CD14-positive monocyte (primary cell): Measurements from ENCODE around the gene KCNE1. TPM values are rescaled to one million over a fixed set of nuclear protein-coding genes. Genes with fewer than 3 reads are reported as not detected.
A peak's percentile ranks its signal among the peaks of the same experiment; 100 is the strongest.

ENCODE experiments used
- DNase-seq, 3 donors: peaks; one replicate each; pipeline ENCODE4 v3.0.0-alpha.2; 2011 to 2022
- H2AFZ ChIP-seq: 2 replicates; pipeline ENCODE4 v1.6.0; 2012; ENCODE audit warnings: mild to moderate bottlenecking, low read depth, low read length, inconsistent platforms; ENCODE audit not compliant: insufficient read depth, poor library complexity, severe bottlenecking
- H3K27ac ChIP-seq, 2 donors: 1 replicate in 1 of 2; 2 replicates in 1 of 2; pipeline ENCODE4 v1.5.1; 2012 to 2013; ENCODE audit warnings: low read length in 2 of 2, control low read depth in 1 of 2, inconsistent platforms in 1 of 2, low read depth in 1 of 2, mild to moderate bottlenecking in 1 of 2
- H3K27me3 ChIP-seq, 2 donors: one replicate each; pipeline versions ENCODE4 v1.6.0 to v1.6.1; 2011 to 2013; ENCODE audit warnings: low read length in 2 of 2; ENCODE audit not compliant: control insufficient read depth in 2 of 2, insufficient read depth in 2 of 2
- H3K36me3 ChIP-seq, 2 donors: replicated peaks in 1 of 2; 1 replicate in 1 of 2; 2 replicates in 1 of 2; pipeline versions ENCODE4 v1.5.1 to v1.6.1; 2012 to 2013; ENCODE audit warnings: low read length in 2 of 2, control low read depth in 1 of 2, inconsistent platforms in 1 of 2, mild to moderate bottlenecking in 1 of 2; ENCODE audit not compliant: insufficient read depth in 2 of 2, control insufficient read depth in 1 of 2
- H3K4me1 ChIP-seq, 2 donors: 1 replicate in 1 of 2; 2 replicates in 1 of 2; pipeline versions ENCODE4 v1.5.1 to v1.6.1; 2012 to 2013; ENCODE audit warnings: low read length in 2 of 2, control low read depth in 1 of 2, inconsistent platforms in 1 of 2, mild to moderate bottlenecking in 1 of 2, moderate library complexity in 1 of 2; ENCODE audit not compliant: insufficient read depth in 2 of 2, control insufficient read depth in 1 of 2
- H3K4me2 ChIP-seq: replicated peaks from 2 replicates; pipeline ENCODE3; 2012; ENCODE audit warnings: low read length, moderate library complexity, mild to moderate bottlenecking; ENCODE audit not compliant: poor library complexity, severe bottlenecking; ENCODE audit errors: extremely low read depth
- H3K4me3 ChIP-seq, 3 experiments: fragments of 200-600 bp in 1 of 3; sonication (generic) in 1 of 3; replicated peaks in 1 of 3; 1 replicate in 2 of 3; 2 replicates in 1 of 3; pipeline ENCODE4 v1.5.1; 2011 to 2013; ENCODE audit warnings: low read length in 3 of 3, mild to moderate bottlenecking in 3 of 3, control low read depth in 2 of 3, low read depth in 2 of 3, inconsistent platforms in 1 of 3, moderate library complexity in 1 of 3
- H3K79me2 ChIP-seq: 2 replicates; pipeline ENCODE4 v1.6.0; 2012; ENCODE audit warnings: mild to moderate bottlenecking, control low read depth, inconsistent platforms, low read length, moderate library complexity; ENCODE audit not compliant: insufficient read depth
- H3K9ac ChIP-seq: 2 replicates; pipeline ENCODE4 v1.6.0; 2017; ENCODE audit warnings: low read length, mild to moderate bottlenecking; ENCODE audit not compliant: insufficient read depth, poor library complexity, severe bottlenecking
- H3K9me3 ChIP-seq, 2 donors: replicated peaks in 1 of 2; 1 replicate in 1 of 2; 2 replicates in 1 of 2; pipeline versions ENCODE4 v1.5.1 to v1.6.1; 2012 to 2013; ENCODE audit warnings: low read length in 2 of 2, control low read depth in 1 of 2; ENCODE audit not compliant: control insufficient read depth in 1 of 2, insufficient read depth in 1 of 2
- H4K20me1 ChIP-seq: 2 replicates; pipeline ENCODE4 v1.6.0; 2012; ENCODE audit warnings: mild to moderate bottlenecking, low read length, control low read depth, moderate library complexity; ENCODE audit not compliant: insufficient read depth
- H3K27ac Mint-ChIP-seq, 7 donors: one replicate each; pipeline ENCODE4 v1.8.0; 2020; ENCODE audit warnings: mild to moderate bottlenecking in 7 of 7, mixed read lengths in 7 of 7, moderate library complexity in 6 of 7, inconsistent platforms in 2 of 7
- H3K27me3 Mint-ChIP-seq, 3 donors: one replicate each; pipeline ENCODE4 v1.8.0; 2021 to 2022; ENCODE audit warnings: low read depth in 3 of 3, mild to moderate bottlenecking in 3 of 3, mixed read lengths in 3 of 3, moderate library complexity in 3 of 3, inconsistent platforms in 1 of 3
- H3K36me3 Mint-ChIP-seq, 2 donors: one replicate each; pipeline ENCODE4 v1.8.0; 2020; ENCODE audit warnings: mixed read lengths in 2 of 2, inconsistent platforms in 1 of 2, mild to moderate bottlenecking in 1 of 2
- H3K4me1 Mint-ChIP-seq: one replicate; pipeline ENCODE4 v1.8.0; 2020; ENCODE audit warnings: mild to moderate bottlenecking, mixed read lengths
- H3K4me3 Mint-ChIP-seq, 2 donors: one replicate each; pipeline ENCODE4 v1.8.0; 2020; ENCODE audit warnings: mild to moderate bottlenecking in 2 of 2, mixed read lengths in 2 of 2, moderate library complexity in 1 of 2
- H3K9me3 Mint-ChIP-seq, 7 donors: one replicate each; pipeline ENCODE4 v1.8.0; 2020 to 2022; ENCODE audit warnings: mixed read lengths in 7 of 7, mild to moderate bottlenecking in 6 of 7, moderate library complexity in 6 of 7, inconsistent platforms in 2 of 7
- WGBS: methylation state at CpG from one replicate; pipeline ENCODE4 v1.1.5; 2013; ENCODE audit warnings: missing lambda C conversion rate; ENCODE audit not compliant: insufficient coverage; 5-methylcytosine and 5-hydroxymethylcytosine counted together
- intact Hi-C, 2 donors: fragments of 100-400 bp; cut with micrococcal nuclease; formaldehyde crosslinking; loops; one replicate each; pipeline versions ENCODE4 v1.15.0 to v1.15.1; 2023
- polyA plus RNA-seq, 3 donors: library from polyadenylated mRNA; depleted of rRNA in 1 of 3; unstranded in 2 of 3; stranded (reverse) in 1 of 3; fragments of 300-500 nt in 2 of 3; fragments of >200 nt in 1 of 3; fragmentation: Illumina TruSeq in 2 of 3; gene quantifications; 1 replicate in 2 of 3; 2 replicates in 1 of 3; pipeline ENCODE4 v1.2.3, GENCODE V29; 2012 to 2021
- TF ChIP-seq, protein P1 (sequence below): fragments of 200-600 bp; IDR thresholded peaks from one replicate; pipeline ENCODE4 v1.8.0; 2022; ENCODE audit warnings: antibody characterized with exemption, mild to moderate bottlenecking

Gene KCNE1
- polyA plus RNA-seq, 3 donors = 1.5 to 15.9 (median 3.2) TPM

DNA sequence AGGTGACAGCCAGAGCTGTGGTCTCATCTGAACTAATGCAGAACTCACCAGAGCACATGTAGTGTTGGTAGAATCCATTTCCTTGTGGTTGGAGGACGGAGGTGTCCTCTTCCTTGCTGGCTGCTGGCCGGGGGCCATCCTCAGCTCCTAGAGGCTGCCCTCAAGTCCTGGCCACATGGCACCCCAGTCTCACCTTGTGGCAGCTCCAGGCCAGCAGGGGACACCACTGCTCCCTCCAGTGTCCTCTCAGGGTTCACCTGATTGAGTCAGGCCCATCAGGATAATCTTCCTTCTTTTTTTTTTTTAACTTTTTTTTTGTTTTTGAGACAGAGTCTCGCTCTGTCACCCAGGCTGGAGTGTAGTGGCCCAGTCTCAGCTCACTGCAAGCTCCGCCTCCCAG is 2.9 kb downstream of the KCNE1 start:
- H3K4me2 ChIP-seq = no peak overlapping the region
- peaks cover 34 to 47% of the 10 kb centered on the region in 2 donors for H3K36me3 ChIP-seq
- peaks cover 55 to 58% of the 10 kb centered on the region in 2 donors for H3K4me1 ChIP-seq
- no peak overlapping the region for H3K4me3 Mint-ChIP-seq
- H3K9me3 ChIP-seq = no peaks in the 10 kb centered on the region
- H3K36me3 Mint-ChIP-seq = peaks cover 48 to 63% of the 10 kb centered on the region in 2 donors
- TF ChIP-seq, protein P1, sequence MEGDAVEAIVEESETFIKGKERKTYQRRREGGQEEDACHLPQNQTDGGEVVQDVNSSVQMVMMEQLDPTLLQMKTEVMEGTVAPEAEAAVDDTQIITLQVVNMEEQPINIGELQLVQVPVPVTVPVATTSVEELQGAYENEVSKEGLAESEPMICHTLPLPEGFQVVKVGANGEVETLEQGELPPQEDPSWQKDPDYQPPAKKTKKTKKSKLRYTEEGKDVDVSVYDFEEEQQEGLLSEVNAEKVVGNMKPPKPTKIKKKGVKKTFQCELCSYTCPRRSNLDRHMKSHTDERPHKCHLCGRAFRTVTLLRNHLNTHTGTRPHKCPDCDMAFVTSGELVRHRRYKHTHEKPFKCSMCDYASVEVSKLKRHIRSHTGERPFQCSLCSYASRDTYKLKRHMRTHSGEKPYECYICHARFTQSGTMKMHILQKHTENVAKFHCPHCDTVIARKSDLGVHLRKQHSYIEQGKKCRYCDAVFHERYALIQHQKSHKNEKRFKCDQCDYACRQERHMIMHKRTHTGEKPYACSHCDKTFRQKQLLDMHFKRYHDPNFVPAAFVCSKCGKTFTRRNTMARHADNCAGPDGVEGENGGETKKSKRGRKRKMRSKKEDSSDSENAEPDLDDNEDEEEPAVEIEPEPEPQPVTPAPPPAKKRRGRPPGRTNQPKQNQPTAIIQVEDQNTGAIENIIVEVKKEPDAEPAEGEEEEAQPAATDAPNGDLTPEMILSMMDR = peak; percentile 33
- H3K9ac ChIP-seq = no peak overlapping the region
- H3K27ac ChIP-seq = peak overlapping the region in 1 of 2 donors; percentile 47
- H3K4me1 Mint-ChIP-seq = peaks cover 83% of the 10 kb centered on the region
- peaks cover 0 to 3% (median 0%) of the 10 kb centered on the region in 7 donors for H3K9me3 Mint-ChIP-seq
- no peak for DNase-seq
- H4K20me1 ChIP-seq = peaks cover 56% of the 10 kb centered on the region
- peak overlapping the region in 6 of 7 donors; percentile 35 to 99 (median 98) for H3K27ac Mint-ChIP-seq
- no peak overlapping the region for H3K4me3 ChIP-seq
- H3K27me3 ChIP-seq = no peaks in the 10 kb centered on the region
- intact Hi-C loops = no loop called here
- WGBS = 100% methylated on average over 1 of the region's 4 CpGs
- H3K27me3 Mint-ChIP-seq = peaks cover 0 to 2% (median 2%) of the 10 kb centered on the region in 3 donors
- H3K79me2 ChIP-seq = peaks cover 54% of the 10 kb centered on the region
- no peak overlapping the region for H2AFZ ChIP-seq

DNA sequence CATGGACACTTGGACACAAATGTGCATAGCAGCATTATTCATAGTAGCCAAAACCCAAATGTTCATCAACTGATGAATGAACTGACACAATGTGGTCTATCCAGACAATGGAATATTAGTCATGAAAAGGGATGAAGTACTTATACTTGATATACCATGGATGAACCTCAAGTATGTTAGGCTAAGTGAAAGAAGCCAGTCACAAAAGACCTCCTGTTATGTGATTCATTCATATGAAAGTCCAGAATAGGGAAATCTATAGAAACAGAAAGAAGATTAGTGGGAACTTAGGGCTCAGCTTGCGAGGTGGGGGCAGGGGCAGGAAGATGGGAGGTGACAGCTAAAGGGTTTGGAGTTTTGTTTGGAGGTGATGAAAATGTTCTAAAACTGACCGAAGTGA is 7.4 kb downstream of the KCNE1 start:
- H3K4me2 ChIP-seq = no peak overlapping the region

More for the DNA sequence above, 7.4 kb downstream of the KCNE1 start:
- intact Hi-C loops = no loop called here
- peaks cover 82% of the 10 kb centered on the region for H4K20me1 ChIP-seq
- H3K4me3 ChIP-seq = no peak overlapping the region
- H3K27ac ChIP-seq = no peak overlapping the region
- H3K4me1 ChIP-seq = peaks cover 9 to 13% of the 10 kb centered on the region in 2 donors
- Mint-ChIP-seq H3K9me3 (peaks cover 1 to 13% (median 6%) of the 10 kb centered on the region in 7 donors), H3K4me3 (no peak overlapping the region), H3K27ac (peak overlapping the region in 4 of 7 donors; percentile 7 to 84 (median 20)), H3K27me3 (peaks cover 0 to 3% (median 0%) of the 10 kb centered on the region in 3 donors), H3K4me1 (peaks cover 48% of the 10 kb centered on the region), H3K36me3 (peaks cover 62 to 84% of the 10 kb centered on the region in 2 donors)
- H3K79me2 ChIP-seq = peaks cover 38% of the 10 kb centered on the region
- H3K9ac ChIP-seq = no peak overlapping the region
- WGBS = no CpG with 5 or more reads among the region's 2 CpGs
- no peaks in the 10 kb centered on the region for H3K27me3 ChIP-seq
- peak in 1 of 3 donors; percentile 31 for DNase-seq
- peaks cover 44 to 83% of the 10 kb centered on the region in 2 donors for H3K36me3 ChIP-seq
- H3K9me3 ChIP-seq = peaks cover under 1 to 5% of the 10 kb centered on the region in 2 donors
- H2AFZ ChIP-seq = no peak overlapping the region
- TF ChIP-seq, protein P1 = no peak
